ENCODE results near the gene DYNC1LI1.

GRCh38 chr3:32499585-32499984 is 71.1 kb downstream of the DYNC1LI1 start:
- TF ChIP-seq CTCF (IDR thresholded peaks at IDR 0.05): no peak
- TF ChIP-seq POLR2A (IDR thresholded peaks at IDR 0.05): no peak

All from Peyer's patch (tissue), 4 donors.